ENCODE measurements around the gene UBE2S. TPM values are rescaled to one million over a fixed set of nuclear protein-coding genes. Genes with fewer than 3 reads are reported as not detected.

Gene UBE2S
- total RNA-seq, 1 donor from 2014 or later, result 69.9 TPM

- peaks cover 24% of the 10 kb centered on the region for H3K4me1 Mint-ChIP-seq (ENCODE audit: low read depth)
- H3K9me3 Mint-ChIP-seq (ENCODE audit: low read depth), result no peaks in the 10 kb centered on the region
- peak; percentile 3 for TF ChIP-seq CTCF (IDR thresholded peaks at IDR 0.05; ENCODE audit: unreplicated experiment)
- no peak for DNase-seq (ENCODE audit: low spot score, unreplicated experiment)
- H3K4me3 Mint-ChIP-seq (ENCODE audit: low read depth), result peak within 1 kb of the TSS; percentile 99
- peaks cover 6% of the 10 kb centered on the region for H3K36me3 Mint-ChIP-seq (ENCODE audit: insufficient read depth)
- peak within 1 kb of the TSS; percentile 97 for H3K27ac Mint-ChIP-seq
- peaks cover 11% of the 10 kb centered on the region for H3K27me3 Mint-ChIP-seq
These were observed 23.3 kb downstream of the UBE2S start, which contains the start of gene TMEM238 for GRCh38 chr19:55384131-55384919. TMEM238 (minus strand) TSS chr19:55384292; CDS start chr19:55384259, 33 bp downstream.

DNA sequence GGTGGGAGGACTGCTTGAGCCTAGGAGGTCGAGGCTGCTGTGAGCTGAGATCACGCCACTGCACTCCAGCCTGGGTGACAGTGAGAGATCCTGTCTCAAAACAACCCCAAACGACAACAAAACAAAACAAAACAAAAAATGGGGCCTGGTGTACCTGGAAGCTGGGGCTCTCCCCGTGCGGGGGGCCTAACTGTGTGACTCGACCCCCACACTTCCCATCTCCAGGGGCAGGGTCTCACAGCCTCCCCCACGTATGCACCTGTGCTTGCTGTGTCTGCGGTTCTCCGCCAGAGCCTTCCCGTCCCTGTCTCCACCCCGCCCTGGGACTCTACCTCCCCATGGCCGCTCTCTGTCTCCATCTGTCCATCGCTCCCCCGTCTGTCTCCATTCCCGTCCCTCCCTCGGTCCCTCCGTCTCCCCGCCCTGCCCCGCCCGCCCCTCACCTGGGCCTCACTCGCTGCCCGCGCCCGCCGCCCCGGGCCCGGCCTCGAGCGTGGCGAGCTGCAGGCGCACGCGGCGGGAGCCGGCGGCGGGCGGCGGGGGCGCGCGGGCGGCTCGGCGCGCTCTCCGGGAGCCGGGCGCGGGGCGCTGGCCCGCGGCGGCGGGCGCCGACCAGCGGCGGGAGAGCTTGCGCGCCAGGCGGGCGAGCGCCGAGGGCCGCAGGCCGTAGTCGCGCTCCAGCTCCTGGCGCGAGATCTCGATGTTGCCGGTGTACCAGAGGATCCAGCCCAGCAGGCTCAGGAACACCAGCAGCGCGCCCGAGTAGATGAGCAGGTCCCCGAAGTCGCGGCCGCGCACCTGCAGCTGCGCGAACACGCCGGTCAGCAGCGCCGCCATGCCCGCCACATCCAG is 24.1 kb downstream of the UBE2S start:
- peak overlapping the region; percentile 93 for H3K27ac Mint-ChIP-seq

GRCh38 chr19:55382522-55383054 is 25.0 kb downstream of the UBE2S start:
- peaks cover 4% of the 10 kb centered on the region for H3K36me3 Mint-ChIP-seq (ENCODE audit: insufficient read depth)
- H3K4me1 Mint-ChIP-seq (ENCODE audit: low read depth), result peaks cover 18% of the 10 kb centered on the region
- no peaks in the 10 kb centered on the region for H3K9me3 Mint-ChIP-seq (ENCODE audit: low read depth)
- peaks cover 20% of the 10 kb centered on the region for H3K27me3 Mint-ChIP-seq
- no peak for TF ChIP-seq CTCF (IDR thresholded peaks at IDR 0.05; ENCODE audit: unreplicated experiment)
- no peak overlapping the region for H3K27ac Mint-ChIP-seq
- DNase-seq (ENCODE audit: low spot score, unreplicated experiment), result no peak
- H3K4me3 Mint-ChIP-seq (ENCODE audit: low read depth), result peak overlapping the region; percentile 76

More for the DNA sequence above, 24.1 kb downstream of the UBE2S start:
- Mint-ChIP-seq H3K4me3 (ENCODE audit: low read depth) (peak overlapping the region; percentile 76), H3K27me3 (peaks cover 17% of the 10 kb centered on the region), H3K9me3 (ENCODE audit: low read depth) (no peaks in the 10 kb centered on the region), H3K36me3 (ENCODE audit: insufficient read depth) (peaks cover 5% of the 10 kb centered on the region), H3K4me1 (ENCODE audit: low read depth) (peaks cover 23% of the 10 kb centered on the region)
- TF ChIP-seq CTCF (IDR thresholded peaks at IDR 0.05; ENCODE audit: unreplicated experiment), result peak; percentile 18
- peak; percentile 62 for DNase-seq (ENCODE audit: low spot score, unreplicated experiment)

DNA sequence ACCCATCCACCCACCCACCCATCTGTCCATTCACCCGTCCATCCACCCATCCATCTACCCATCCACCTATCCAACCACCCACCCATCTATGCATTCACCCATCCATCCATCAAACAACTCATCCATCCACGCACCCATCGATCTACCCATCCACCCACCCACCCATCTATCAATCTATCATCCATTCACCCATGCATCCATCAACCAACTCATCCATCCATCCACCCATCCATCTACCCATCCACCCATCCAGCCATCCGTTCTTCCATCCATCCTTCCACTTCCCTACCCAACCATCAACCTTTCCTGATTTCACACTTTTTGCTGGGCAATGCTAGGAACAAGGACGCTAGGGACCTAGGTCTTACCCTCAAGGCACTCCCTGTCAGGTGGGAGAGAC is 25.6 kb downstream of the UBE2S start:
- Mint-ChIP-seq H3K4me3 (ENCODE audit: low read depth) (peak overlapping the region; percentile 76), H3K27ac (no peak overlapping the region), H3K27me3 (peaks cover 20% of the 10 kb centered on the region), H3K36me3 (ENCODE audit: insufficient read depth) (peaks cover 4% of the 10 kb centered on the region), H3K9me3 (ENCODE audit: low read depth) (no peaks in the 10 kb centered on the region), H3K4me1 (ENCODE audit: low read depth) (peaks cover 15% of the 10 kb centered on the region)
- DNase-seq (ENCODE audit: low spot score, unreplicated experiment), result no peak
- no peak for TF ChIP-seq CTCF (IDR thresholded peaks at IDR 0.05; ENCODE audit: unreplicated experiment)

GRCh38 chr19:55379174-55379573 is 28.4 kb downstream of the UBE2S start:
- Mint-ChIP-seq H3K27ac (no peak overlapping the region), H3K27me3 (peaks cover 24% of the 10 kb centered on the region), H3K36me3 (ENCODE audit: insufficient read depth) (peaks cover 2% of the 10 kb centered on the region), H3K9me3 (ENCODE audit: low read depth) (no peaks in the 10 kb centered on the region), H3K4me3 (ENCODE audit: low read depth) (no peak overlapping the region), H3K4me1 (ENCODE audit: low read depth) (peaks cover 7% of the 10 kb centered on the region)
- TF ChIP-seq CTCF (IDR thresholded peaks at IDR 0.05; ENCODE audit: unreplicated experiment), result no peak
- no peak for DNase-seq (ENCODE audit: low spot score, unreplicated experiment)

All from progenitor cell of endocrine pancreas (in vitro differentiated cells).